IMR-90 (cell line): ENCODE results near the gene SOX6. TPM values are rescaled to one million over a fixed set of nuclear protein-coding genes. Genes with fewer than 3 reads are reported as not detected.

ENCODE experiments used
- ATAC-seq: fragments of 200-7000 bp; cut with Tn5 transposase; 2 replicates; pipeline ENCODE4 v1.9.1; 2020; ENCODE audit warnings: low read depth, mild to moderate bottlenecking, moderate library complexity
- BruUV-seq: library from RNA; stranded (reverse); fragments of 400-500 nt; replicated peaks from 2 replicates; lab custom pipeline; 2021; lab: Mats Ljungman, UMichigan
- CTCF ChIA-PET: fragments of 300-600 bp; formaldehyde crosslinking; extraction: SDS; loops from one replicate; lab custom pipeline; 2021; ENCODE audit warnings: antibody characterized with exemption; lab: Yijun Ruan, JAX
- POLR2A ChIA-PET: fragments of 300-600 bp; sonication (Branson Sonifier 250); formaldehyde crosslinking; loops from one replicate; lab custom pipeline; 2022; ENCODE audit warnings: antibody characterized with exemption; ENCODE audit not compliant: unreplicated experiment; lab: Charles Lee
- DNase-seq: peaks from one replicate; pipeline ENCODE4 v3.0.0; 2013
- H2AFZ ChIP-seq: replicated peaks from 2 replicates; pipeline ENCODE3; 2013; ENCODE audit warnings: low read length, mild to moderate bottlenecking; ENCODE audit not compliant: poor library complexity
- H2AK5ac ChIP-seq: 2 replicates; pipeline ENCODE4 v1.6.1; 2013; ENCODE audit warnings: low read depth, low read length, inconsistent platforms
- H2AK9ac ChIP-seq: replicated peaks from 2 replicates; pipeline ENCODE3; 2013; ENCODE audit warnings: mild to moderate bottlenecking, low read depth, low read length, moderate library complexity; ENCODE audit not compliant: poor library complexity
- H2BK120ac ChIP-seq: 2 replicates; pipeline ENCODE4 v1.6.1; 2013; ENCODE audit warnings: low read depth, low read length, inconsistent platforms
- H2BK15ac ChIP-seq: 3 replicates; pipeline ENCODE4 v1.6.1; 2013; ENCODE audit warnings: low read depth, low read length, inconsistent platforms
- H2BK20ac ChIP-seq: 2 replicates; pipeline ENCODE4 v1.6.1; 2013; ENCODE audit warnings: low read depth, mild to moderate bottlenecking, inconsistent platforms, low read length, moderate library complexity
- H2BK5ac ChIP-seq: 2 replicates; pipeline ENCODE4 v1.6.1; 2013; ENCODE audit warnings: mild to moderate bottlenecking, low read depth, low read length, inconsistent platforms; ENCODE audit not compliant: poor library complexity, severe bottlenecking
- H3K14ac ChIP-seq: replicated peaks from 2 replicates; pipeline ENCODE4 v1.6.1; 2013; ENCODE audit warnings: low read depth, low read length, inconsistent platforms
- H3K18ac ChIP-seq: 2 replicates; pipeline ENCODE4 v1.6.1; 2013; ENCODE audit warnings: low read depth, low read length, control low read depth
- H3K23ac ChIP-seq: 2 replicates; pipeline ENCODE4 v1.6.1; 2013; ENCODE audit warnings: low read depth, low read length, inconsistent platforms
- H3K27ac ChIP-seq: 2 replicates; pipeline ENCODE4 v1.5.1; 2013; ENCODE audit warnings: mild to moderate bottlenecking, control low read depth, low read length; ENCODE audit not compliant: insufficient read depth
- H3K27me3 ChIP-seq: 2 replicates; pipeline ENCODE4 v1.6.1; 2013; ENCODE audit warnings: low read length; ENCODE audit not compliant: control insufficient read depth, insufficient read depth
- H3K36me3 ChIP-seq: 2 replicates; pipeline ENCODE4 v1.6.1; 2013; ENCODE audit warnings: low read length, mixed read lengths; ENCODE audit not compliant: control insufficient read depth, insufficient read depth
- H3K4ac ChIP-seq: 2 replicates; pipeline ENCODE4 v1.6.1; 2013; ENCODE audit warnings: low read depth, low read length, inconsistent platforms
- H3K4me1 ChIP-seq: 2 replicates; pipeline ENCODE4 v1.6.1; 2013; ENCODE audit warnings: low read length, mixed read lengths; ENCODE audit not compliant: control insufficient read depth, insufficient read depth
- H3K4me2 ChIP-seq: 2 replicates; pipeline ENCODE4 v1.6.1; 2013; ENCODE audit warnings: low read depth, mild to moderate bottlenecking, control low read depth, low read length, moderate library complexity
- H3K4me3 ChIP-seq: 2 replicates; pipeline ENCODE4 v1.5.1; 2013; ENCODE audit warnings: low read depth, mild to moderate bottlenecking, control low read depth, low read length, moderate library complexity; ENCODE audit not compliant: insufficient read depth
- H3K56ac ChIP-seq: 2 replicates; pipeline ENCODE4 v1.6.1; 2013; ENCODE audit warnings: low read length, inconsistent platforms; ENCODE audit not compliant: insufficient read depth; ENCODE audit errors: extremely low read depth
- H3K79me1 ChIP-seq, 2 experiments: 2 replicates each; pipeline ENCODE4 v1.6.1; 2013; ENCODE audit warnings: low read length in 2 of 2, inconsistent platforms in 1 of 2, low read depth in 1 of 2
- H3K9ac ChIP-seq: 2 replicates; pipeline ENCODE4 v1.6.1; 2013; ENCODE audit warnings: low read depth, low read length, control low read depth
- H3K9me1 ChIP-seq: 2 replicates; pipeline ENCODE4 v1.6.1; 2013; ENCODE audit warnings: low read length, inconsistent platforms; ENCODE audit not compliant: insufficient read depth
- H3K9me3 ChIP-seq: 2 replicates; pipeline ENCODE4 v1.6.1; 2013; ENCODE audit warnings: low read length; ENCODE audit not compliant: control insufficient read depth, insufficient read depth
- H4K20me1 ChIP-seq: 2 replicates; pipeline ENCODE4 v1.6.1; 2013; ENCODE audit warnings: low read length, inconsistent platforms; ENCODE audit not compliant: insufficient read depth
- H4K5ac ChIP-seq: 2 replicates; pipeline ENCODE4 v1.6.1; 2013; ENCODE audit warnings: mild to moderate bottlenecking, low read depth, low read length, control low read depth
- H4K8ac ChIP-seq, 2 experiments: 2 replicates each; pipeline ENCODE4 v1.6.1; 2013; ENCODE audit warnings: low read depth in 2 of 2, low read length in 2 of 2, control low read depth in 1 of 2, inconsistent platforms in 1 of 2
- H4K91ac ChIP-seq: 2 replicates; pipeline ENCODE4 v1.6.1; 2013; ENCODE audit warnings: low read depth, low read length, inconsistent platforms; ENCODE audit not compliant: insufficient read depth
- RAD21 ChIP-seq: IDR thresholded peaks from 2 replicates; pipeline ENCODE4 v1.6.1; 2012; ENCODE audit warnings: low read length, improper control_type of control experiment
- dilution Hi-C: fragments of 300-500 bp; cut with HindIII; formaldehyde crosslinking; loops from one replicate; pipeline ENCODE4 v1.14.3; 2018; ENCODE audit warnings: low sequenced_read_pairs; ENCODE audit not compliant: unreplicated experiment
- in situ Hi-C: fragments of 300-500 bp; cut with MboI; formaldehyde crosslinking; loops from 3 replicates; pipeline ENCODE4 v1.14.3; 2019; ENCODE audit warnings: low sequenced_read_pairs, inconsistent platforms, mixed read lengths
- intact Hi-C: fragments of 100-400 bp; cut with micrococcal nuclease; formaldehyde crosslinking; loops from 2 replicates; pipeline ENCODE4 v1.10.0; 2022
- polyA plus RNA-seq, 3 experiments: library from polyadenylated mRNA; depleted of rRNA; stranded (reverse); fragments of >200 nt; gene quantifications; 2 replicates each; pipeline ENCODE4 v1.2.3, GENCODE V29; 2012; ENCODE audit warnings: low replicate concordance in 1 of 3
- total RNA-seq: library from RNA; depleted of rRNA; stranded (reverse); fragments of >200 nt; gene quantifications from 2 replicates; pipeline ENCODE4 v1.2.3, GENCODE V29; 2012
- TF ChIP-seq, protein P1 (sequence below): conservative IDR thresholded peaks from 2 replicates; pipeline ENCODE4 v1.5.1; 2012; ENCODE audit warnings: mild to moderate bottlenecking, low read depth, low read length, improper control_type of control experiment

The SOX6 gene
- total and polyA plus RNA-seq, 2 of the 4 experiments (the other 2 are of a cell fraction): 1.7 to 7.7 TPM

DNA sequence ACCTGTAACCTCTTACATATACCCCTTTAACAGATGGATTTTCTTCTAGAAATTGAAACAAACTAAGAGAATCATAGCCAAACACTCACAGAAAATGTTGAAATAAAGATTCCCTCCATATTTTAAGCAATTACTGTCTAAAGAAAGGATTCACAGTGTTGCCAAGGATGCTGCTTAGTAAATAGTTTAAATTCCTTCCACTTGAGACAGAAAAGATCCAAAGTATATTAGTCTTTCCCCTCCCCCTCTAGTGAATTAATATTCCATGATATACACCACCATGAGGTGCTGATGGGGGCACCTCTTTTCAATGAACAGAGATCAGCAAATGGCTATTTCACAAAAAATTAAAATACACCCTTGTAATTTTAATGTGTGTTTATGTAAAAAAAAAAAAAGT is 186.8 kb downstream of the SOX6 start:
- Histone ChIP-seq H2BK15ac (no peak overlapping the region), H4K8ac (no peak overlapping the region), H3K9me1 (0 out of 2 replicates have a peak, but pooled peaks cover 4% of the 10 kb centered on the region), H3K4me1 (peaks cover 6% of the 10 kb centered on the region), H3K4me2 (no peak overlapping the region), H3K14ac (no peak overlapping the region), H3K27me3 (no peaks in the 10 kb centered on the region), H3K27ac (no peak overlapping the region), H3K56ac (no peak overlapping the region), H2BK120ac (no peak overlapping the region; the same call in 1 of the 2 replicates), H3K23ac (no peak overlapping the region), H4K20me1 (no peaks in the 10 kb centered on the region), H3K18ac (no peak overlapping the region), H3K9ac (no peak overlapping the region), H2BK20ac (no peak overlapping the region), H3K79me1 (0 out of 4 replicates have a peak, but pooled peaks cover 0 to 4% of the 10 kb centered on the region in 2 experiments), H2BK5ac (peak overlapping the region; percentile 27), H3K4ac (no peak overlapping the region), H3K4me3 (no peak overlapping the region), H3K36me3 (no peaks in the 10 kb centered on the region), H2AK5ac (no peak overlapping the region), H3K9me3 (no peaks in the 10 kb centered on the region), H2AK9ac (no peak overlapping the region), H4K5ac (no peak overlapping the region), H4K91ac (no peak overlapping the region), H2AFZ (no peak overlapping the region)
- intact Hi-C loops: no loop called here
- DNase-seq (peak; percentile 30), ATAC-seq (peak; percentile 68)
- in situ Hi-C loops: no loop called here
- POLR2A ChIA-PET: interaction anchor here (0.6 kb wide), 2 partner anchors 115 to 427 kb away, joined by 3 to 4 read pairs; no protein-coding TSS in a partner anchor
- dilution Hi-C loops: no loop called here
- CTCF ChIA-PET: interaction anchor here (0.7 kb wide), 1 partner anchor 192 kb away, joined by 3 read pairs; no protein-coding TSS in a partner anchor
- BruUV-seq: no TSS peak
- no peak for TF ChIP-seq RAD21
- TF ChIP-seq, protein P1, sequence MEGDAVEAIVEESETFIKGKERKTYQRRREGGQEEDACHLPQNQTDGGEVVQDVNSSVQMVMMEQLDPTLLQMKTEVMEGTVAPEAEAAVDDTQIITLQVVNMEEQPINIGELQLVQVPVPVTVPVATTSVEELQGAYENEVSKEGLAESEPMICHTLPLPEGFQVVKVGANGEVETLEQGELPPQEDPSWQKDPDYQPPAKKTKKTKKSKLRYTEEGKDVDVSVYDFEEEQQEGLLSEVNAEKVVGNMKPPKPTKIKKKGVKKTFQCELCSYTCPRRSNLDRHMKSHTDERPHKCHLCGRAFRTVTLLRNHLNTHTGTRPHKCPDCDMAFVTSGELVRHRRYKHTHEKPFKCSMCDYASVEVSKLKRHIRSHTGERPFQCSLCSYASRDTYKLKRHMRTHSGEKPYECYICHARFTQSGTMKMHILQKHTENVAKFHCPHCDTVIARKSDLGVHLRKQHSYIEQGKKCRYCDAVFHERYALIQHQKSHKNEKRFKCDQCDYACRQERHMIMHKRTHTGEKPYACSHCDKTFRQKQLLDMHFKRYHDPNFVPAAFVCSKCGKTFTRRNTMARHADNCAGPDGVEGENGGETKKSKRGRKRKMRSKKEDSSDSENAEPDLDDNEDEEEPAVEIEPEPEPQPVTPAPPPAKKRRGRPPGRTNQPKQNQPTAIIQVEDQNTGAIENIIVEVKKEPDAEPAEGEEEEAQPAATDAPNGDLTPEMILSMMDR: peak; percentile 32
